Stimulated activated CD8-positive, alpha-beta memory T cell treated with anti-CD3 and anti-CD28 coated beads, Interleukin-15, amount 100 ng/mL, for 1 hour (primary cell): ENCODE data around the gene EXD3.
"Not testable (repeated sequence)": the region's sequence is repeated elsewhere in the genome, so short reads cannot be mapped to it uniquely, and the experiment has no call there.

Experiments used
- DNase-seq: peaks from one replicate; pipeline ENCODE4 v3.0.0-alpha.2; 2020; ENCODE audit warnings: low read depth

EXD3 gene

DNA sequence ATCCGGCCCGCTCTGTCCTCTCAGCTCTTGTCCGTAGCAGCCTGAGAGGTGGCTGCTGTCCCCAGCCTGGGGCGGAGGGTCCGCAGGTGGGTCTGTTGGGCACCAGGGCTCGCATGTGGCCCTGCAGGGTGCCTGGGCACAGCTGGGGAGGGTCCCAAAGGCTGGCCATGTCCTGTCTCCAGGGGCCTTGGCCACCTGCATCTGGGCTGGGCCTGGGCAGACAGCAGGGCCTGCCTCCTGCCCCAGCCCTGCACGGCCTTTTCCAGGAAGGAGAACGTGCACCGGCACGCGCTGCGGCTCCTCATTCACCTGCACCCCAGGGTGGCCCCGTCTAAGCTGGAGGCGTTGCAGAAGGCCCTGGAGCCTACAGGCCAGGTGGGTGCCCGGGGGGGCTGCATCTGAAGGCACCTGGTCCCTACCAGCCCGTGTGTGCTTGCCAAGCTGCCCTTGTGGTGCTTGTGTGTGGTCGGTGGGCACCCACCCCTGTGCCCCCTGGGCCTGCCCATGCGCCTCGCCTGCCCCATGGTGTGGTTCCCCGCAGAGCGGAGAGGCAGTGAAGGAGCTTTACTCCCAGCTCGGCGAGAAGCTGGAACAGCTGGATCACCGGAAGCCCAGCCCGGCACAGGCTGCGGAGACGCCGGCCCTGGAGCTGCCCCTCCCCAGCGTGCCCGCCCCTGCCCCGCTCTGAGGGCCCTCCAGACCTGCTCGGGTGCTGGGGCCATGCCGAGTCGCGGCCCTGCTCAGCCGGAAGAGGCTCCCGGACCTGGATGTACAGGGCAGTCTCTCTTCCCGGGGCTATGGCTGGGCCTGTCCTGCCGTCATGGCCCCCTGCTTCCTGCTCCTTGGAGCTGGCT, 150.5 kb downstream of the EXD3 start:
- DNase-seq: no peak

DNA sequence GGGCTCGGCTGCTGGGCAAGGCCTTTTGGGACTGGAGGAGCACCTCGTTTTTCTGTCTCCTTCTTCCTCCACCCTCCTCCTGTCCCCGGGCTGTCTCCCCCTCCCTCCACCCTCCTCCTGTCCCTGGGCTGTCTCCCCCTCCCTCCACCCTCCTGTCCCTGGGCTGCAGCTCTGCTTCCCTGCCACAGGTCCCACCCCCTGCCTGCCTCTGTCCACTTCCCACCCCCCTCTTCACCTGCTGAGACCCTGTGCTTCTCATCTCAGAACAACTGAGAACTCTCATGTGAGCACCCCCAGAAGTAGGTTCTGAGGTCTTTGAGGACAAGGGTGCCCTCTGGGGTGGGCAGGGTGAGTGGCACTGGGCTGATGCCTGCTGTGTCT, 151.3 kb downstream of the EXD3 start:
- DNase-seq: no peak

DNA sequence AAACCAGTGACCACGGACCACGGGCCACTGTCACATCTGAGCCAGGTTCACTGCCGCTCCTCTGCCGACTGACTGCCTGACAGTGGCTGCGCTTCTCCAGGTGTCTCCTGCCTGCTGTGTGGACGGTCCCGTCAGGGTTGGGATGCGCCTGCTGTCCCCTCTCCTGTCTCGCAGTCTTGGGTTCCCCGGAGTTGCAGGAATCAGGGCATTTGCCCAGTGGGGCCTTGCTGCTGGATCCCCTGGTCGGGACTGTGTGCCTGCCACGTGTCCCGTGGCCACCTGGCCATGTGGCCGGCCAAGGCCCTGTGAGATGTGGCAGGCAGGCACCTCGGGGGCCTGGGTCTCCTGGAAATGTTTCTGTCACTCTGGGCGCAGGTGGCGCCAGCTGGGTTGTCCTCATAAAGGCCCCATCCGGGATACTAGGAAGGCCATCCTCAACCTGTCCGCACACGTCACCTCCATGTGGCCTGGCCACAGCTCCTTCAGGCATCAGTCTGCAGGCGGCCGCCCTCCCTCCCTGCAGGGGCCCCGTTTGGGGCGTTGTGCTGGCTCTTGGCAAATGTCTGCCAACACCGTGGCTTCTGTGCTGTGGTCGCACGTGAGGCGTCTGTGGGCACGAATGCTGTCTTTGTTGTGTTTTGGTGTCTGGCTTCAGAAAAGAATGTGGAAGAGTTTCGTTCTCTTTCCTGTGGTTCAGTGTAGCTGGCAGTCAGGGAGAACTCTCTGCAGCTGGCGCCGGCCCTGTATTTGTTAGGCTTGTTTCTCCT, 151.8 kb downstream of the EXD3 start:
- DNase-seq: no peak

DNA sequence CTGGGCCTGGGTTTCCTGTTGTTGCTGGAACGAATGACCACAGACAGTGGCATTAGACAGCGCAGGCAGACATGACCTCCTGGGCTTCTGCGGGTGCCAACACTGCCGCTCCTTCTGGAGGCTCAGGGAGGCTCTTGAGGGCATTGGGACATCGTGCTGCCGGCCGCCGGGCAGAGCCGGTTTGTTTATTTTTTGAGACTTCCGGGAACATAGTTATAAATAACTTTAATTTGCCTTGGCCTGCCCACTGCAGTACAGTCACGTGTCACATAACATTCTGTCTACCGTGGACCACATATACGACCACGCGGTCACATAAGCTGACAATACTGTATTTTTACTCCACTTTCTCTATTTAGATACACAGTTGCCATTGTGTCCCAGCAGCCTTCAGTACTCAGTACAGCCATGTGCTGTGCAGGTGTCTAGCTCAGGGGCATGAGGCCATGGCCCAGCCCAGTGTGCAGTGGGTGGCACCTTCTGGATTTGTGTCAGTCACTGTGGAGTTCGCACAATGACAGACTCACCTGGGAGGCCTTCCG, 153.7 kb downstream of the EXD3 start:
- DNase-seq: no peak

DNA sequence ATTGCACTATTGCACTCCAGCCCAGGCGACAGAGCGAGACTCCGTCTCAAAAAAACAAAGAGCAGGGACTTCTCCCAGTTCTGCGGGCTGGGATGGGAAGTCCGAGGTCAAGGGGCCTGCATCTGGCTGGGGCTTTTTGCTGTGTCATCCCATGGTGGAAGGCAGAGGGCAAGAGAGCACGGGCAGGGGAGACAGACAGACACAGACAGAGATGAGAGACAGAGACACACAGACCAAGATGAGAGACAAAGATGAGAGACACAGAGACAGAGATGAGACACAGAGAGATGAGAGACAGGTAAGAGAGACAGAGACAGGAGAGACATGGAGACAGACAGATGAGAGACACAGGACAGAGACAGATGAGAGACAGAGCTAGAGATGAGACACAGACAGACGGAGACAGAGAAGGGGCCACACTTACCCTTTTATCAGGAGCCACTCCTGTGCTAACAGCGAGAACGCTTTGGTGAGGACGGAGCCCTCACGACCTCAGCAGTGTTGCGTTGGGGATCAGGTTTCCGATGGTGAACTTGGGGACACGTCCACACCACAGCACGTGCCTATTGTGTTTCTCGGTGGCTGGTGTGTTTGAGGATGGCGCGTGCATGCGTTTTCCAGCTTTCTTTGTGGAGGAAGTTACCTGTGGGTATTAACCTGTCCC, 154.3 kb downstream of the EXD3 start:
- DNase-seq: no peak

DNA sequence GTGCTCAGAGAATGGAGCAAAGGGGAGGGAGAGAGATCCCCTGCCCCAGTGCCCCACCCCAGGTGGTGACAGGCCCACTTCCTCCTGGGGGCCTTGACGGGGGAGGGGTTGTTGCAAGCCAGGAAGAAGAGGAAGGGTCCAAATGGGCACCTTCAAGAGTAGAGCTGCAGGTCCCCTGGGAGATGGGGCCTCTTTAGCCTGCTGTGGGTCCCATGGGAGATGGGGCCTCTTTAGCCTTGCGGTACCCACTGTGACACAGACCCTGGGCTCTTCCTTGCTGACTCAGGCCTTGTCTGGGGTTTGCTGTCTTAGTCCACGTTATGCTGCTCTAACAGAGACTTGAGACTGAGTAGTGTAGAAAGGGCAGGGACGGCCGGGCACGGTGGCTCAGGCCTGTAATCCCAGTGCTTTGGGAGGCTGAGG, 155.0 kb downstream of the EXD3 start:
- no peak for DNase-seq

DNA sequence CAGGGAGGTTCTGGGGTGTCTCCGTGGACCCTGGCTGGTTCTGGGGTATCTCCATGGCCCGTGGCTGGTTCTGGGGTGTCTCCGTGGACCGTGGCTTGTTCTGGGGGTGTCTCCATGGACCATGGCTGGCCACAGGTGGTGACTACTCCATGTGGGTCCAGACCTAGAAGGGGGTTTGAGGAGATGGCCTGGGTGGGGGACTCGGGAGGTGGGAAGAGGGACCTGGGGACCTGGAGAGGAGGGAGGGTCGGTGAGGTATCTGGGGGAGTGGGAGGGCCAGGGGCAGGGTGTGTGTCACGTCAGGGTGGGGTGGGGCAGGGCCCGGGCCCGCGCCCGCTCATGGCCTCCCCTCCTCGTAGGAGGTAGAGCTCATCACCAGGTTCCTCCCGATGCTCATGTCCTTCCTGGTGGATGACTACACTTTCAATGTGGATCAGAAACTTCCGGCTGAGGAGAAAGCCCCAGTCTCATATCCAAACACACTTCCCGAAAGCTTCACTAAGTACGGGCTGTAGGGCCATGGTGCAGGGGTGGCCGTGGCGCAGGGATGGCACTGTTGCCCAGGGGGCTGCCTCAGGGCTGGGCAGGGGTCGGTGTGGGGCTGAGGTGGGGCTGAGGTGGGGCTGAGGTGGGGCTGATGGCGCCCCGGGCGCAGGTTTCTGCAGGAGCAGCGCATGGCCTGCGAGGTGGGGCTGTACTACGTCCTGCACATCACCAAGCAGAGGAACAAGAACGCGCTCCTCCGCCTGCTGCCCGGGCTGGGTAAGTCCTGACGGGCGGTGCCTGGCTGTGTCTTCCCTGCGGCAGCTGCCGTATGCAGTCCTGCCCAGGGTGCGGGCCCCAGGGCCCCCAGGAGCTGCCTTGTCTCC, 156.1 kb downstream of the EXD3 start:
- no peak for DNase-seq

DNA sequence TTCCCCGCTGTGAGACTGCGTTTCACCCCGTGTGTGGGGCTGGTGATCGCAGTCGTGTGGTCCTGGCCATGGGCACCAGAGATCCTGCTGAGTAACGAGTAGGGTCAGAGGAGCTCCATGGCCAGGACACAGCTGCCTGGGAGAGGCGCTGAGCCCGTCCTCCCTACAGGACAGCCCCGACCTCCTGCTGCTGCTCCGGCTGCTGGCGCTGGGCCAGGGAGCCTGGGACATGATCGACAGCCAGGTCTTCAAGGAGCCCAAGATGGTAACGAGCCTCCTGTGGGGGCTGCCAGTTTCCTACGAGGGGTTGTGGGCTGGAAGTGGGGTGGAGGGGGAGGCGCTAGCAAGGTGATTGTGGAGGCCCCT, 156.8 kb downstream of the EXD3 start:
- no peak for DNase-seq

DNA sequence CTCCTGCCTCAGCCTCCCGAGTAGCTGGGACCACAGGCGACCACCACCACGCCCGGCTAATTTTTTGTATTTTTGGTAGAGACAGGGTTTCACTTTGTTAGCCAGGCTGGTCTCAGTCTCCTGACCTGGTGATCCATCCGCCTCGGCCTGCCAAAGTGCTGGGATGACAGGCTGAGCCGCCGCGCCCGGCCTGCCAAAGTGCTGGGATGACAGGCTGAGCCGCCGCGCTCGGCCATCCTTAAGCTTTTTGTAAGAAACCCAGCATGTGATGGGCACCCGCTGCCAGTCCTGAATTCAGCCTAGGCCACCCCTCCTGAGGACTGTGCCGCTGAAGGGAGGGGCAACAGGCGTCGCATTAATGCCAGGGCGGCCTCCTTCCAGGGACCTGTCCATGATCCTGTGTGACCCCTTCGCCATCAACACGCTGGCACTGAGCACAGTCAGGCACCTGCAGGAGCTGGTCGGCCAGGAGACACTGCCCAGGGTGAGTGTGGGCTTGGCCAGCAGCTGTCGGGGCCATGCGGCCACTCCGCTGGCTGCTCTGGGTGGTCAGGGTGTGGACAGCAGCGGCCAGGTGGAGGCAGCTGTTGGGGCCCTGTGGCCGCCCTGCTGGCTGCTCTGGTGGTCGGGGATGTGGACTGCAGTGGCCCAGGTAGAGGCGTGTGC, 157.3 kb downstream of the EXD3 start:
- DNase-seq: no peak

DNA sequence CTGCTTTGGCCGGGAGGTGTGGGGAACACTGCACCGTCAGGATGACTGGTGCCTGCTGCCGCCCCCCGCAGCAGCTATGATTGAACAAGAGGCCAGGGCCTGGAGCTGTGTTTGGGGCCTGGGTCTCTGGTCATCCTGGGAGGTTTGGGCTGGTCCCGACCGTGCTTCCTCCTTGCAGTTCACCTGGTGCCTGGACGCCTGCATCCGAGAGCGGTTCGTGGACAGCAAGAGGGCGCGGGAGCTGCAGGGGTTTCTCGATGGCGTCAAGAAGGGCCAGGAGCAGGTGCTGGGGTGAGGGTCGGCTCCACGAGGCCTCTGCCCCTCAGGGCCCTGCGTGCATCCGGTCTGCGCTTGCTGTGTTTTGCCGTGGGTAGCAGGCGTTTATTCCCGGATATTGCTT, 158.9 kb downstream of the EXD3 start:
- DNase-seq: no peak

DNA sequence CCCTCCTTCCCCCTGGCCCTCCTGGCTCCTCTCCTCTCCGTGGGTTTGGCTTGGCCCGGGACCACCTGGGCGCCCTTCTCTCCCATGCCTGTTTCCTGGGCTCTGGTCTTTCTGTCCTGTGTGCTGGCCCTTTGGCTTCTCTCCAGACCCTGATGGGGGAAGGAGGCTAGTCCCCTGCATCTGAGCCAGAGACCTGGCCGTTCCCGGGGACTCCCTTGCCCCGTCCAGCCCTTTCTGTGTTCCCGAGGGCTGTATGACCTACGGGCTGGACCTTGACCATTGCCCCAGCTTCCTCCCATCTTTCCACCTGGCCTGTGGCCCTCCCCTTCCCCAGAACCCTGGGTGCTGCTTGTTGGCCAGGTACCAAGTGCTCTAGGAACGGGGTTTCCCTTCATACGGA, 159.5 kb downstream of the EXD3 start:
- no peak for DNase-seq

DNA sequence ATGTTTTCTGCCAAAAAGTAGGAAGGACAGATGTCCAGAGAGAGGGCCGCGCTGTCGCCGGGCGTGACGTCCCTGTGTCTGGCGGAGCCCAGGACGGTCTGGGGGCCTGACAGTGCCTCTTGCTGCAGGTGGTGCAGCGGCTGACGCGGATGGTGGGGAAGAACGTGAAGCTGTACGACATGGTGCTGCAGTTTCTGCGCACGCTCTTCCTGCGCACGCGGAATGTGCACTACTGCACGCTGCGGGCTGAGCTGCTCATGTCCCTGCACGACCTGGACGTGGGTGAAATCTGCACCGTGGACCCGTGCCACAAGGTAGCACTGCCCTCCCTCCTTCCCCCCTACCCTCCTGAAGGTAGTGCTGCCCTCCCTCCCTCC, 160.1 kb downstream of the EXD3 start:
- DNase-seq: no peak

DNA sequence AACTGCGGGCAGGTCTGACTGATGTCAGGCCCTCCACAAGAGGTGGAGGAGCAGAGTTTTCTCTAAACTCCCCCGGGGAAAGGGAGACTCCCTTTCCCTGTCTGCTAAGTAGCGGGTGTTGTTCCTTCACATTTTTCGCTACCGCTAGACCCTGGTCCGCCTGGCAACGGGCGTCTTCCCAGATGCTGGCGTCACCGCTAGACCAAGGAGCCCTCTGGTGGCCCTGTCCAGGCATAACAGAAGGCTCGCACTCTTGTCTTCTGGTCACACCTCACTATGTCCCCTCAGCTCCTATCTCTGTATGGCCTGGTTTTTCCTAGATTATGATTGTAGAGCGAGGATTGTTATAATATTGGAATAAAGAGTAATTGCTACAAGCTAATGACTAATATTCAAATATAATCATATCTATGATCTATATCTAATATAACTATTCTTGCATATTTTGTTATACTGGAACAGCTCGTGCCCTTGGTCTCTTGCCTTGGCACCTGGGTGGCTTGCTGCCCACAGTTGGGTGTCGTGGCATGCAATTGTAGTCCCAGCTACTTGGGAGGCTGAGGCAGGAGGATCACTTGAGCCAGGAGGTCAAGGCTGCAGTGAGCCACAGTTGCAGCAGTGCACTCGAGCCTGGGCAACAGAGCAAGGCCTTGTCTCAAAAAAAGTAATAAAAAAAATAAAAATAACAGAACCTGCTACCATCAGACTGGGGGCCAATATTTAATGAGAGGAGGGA, 160.6 kb downstream of the EXD3 start:
- not testable (repeated sequence) for DNase-seq
